GM12878 (cell line): ENCODE measurements around the gene NHS. TPM values are rescaled to one million over a fixed set of nuclear protein-coding genes. Genes with fewer than 3 reads are reported as not detected.

ENCODE experiments used
- ATAC-seq: fragments of 200-7000 bp; cut with Tn5 transposase; 3 replicates; pipeline ENCODE4 v1.9.1; 2020; ENCODE audit warnings: mild to moderate bottlenecking, moderate library complexity
- BruUV-seq: library from RNA; stranded (reverse); fragments of 400-500 nt; replicated peaks from 2 replicates; lab custom pipeline; 2021; lab: Mats Ljungman, UMichigan
- CTCF ChIA-PET: fragments of 300-600 bp; sonication (Branson Sonifier 250); formaldehyde crosslinking; extraction: SDS; loops from one replicate; lab custom pipeline; 2021; ENCODE audit warnings: inconsistent platforms; lab: Yijun Ruan, JAX
- POLR2A ChIA-PET: fragments of 350-600 bp; formaldehyde crosslinking; extraction: SDS; loops from one replicate; lab custom pipeline; 2021; ENCODE audit warnings: inconsistent platforms; lab: Charles Lee
- RAD21 ChIA-PET: fragments of 300-600 bp; sonication (Branson Sonifier 250); formaldehyde crosslinking; loops from one replicate; lab custom pipeline; 2023; ENCODE audit warnings: antibody characterized with exemption; ENCODE audit not compliant: unreplicated experiment; lab: Charles Lee
- SMC1A ChIA-PET: fragments of 300-600 bp; sonication (Branson Sonifier 250); formaldehyde crosslinking; loops from one replicate; lab custom pipeline; 2023; ENCODE audit not compliant: unreplicated experiment, uncharacterized antibody; lab: Charles Lee
- DNase-seq: peaks from one replicate; pipeline ENCODE4 v3.0.0-alpha.2; 2011; ENCODE audit warnings: low read depth, low spot score
- FAIRE-seq: peaks from 3 replicates; lab custom pipeline; 2011; peaks lifted over from hg19 to GRCh38; lab: Jason Lieb, UNC
- H2AFZ ChIP-seq: 2 replicates; pipeline ENCODE4 v1.6.0; 2011; ENCODE audit warnings: low read depth, low read length, control low read depth; ENCODE audit not compliant: control insufficient read depth
- H3K27ac ChIP-seq: 2 replicates; pipeline ENCODE4 v1.5.1; 2011; ENCODE audit warnings: control low read depth; ENCODE audit not compliant: control insufficient read depth, insufficient read depth
- H3K27me3 ChIP-seq, 2 experiments: replicated peaks in 1 of 2; 2 replicates each; pipeline versions ENCODE4 v1.6.0 to v1.6.1; 2011; ENCODE audit warnings: low read length in 1 of 2; ENCODE audit not compliant: control insufficient read depth in 2 of 2, insufficient read depth in 2 of 2
- H3K36me3 ChIP-seq, 2 experiments: 2 replicates each; pipeline ENCODE4 v1.5.1; 2011; ENCODE audit warnings: low read length in 1 of 2; ENCODE audit not compliant: control insufficient read depth in 2 of 2, insufficient read depth in 2 of 2
- H3K4me1 ChIP-seq: 2 replicates; pipeline ENCODE4 v1.6.1; 2011; ENCODE audit warnings: mild to moderate bottlenecking, low read length, moderate library complexity, mixed read lengths; ENCODE audit not compliant: control insufficient read depth, insufficient read depth
- H3K4me2 ChIP-seq: 2 replicates; pipeline ENCODE4 v1.6.0; 2011; ENCODE audit warnings: control low read depth; ENCODE audit not compliant: control insufficient read depth, insufficient read depth
- H3K4me3 ChIP-seq: fragments of 200-600 bp; sonication (generic); 2 replicates; pipeline ENCODE4 v1.5.1; 2016
- H3K79me2 ChIP-seq: 2 replicates; pipeline ENCODE4 v1.6.0; 2011; ENCODE audit warnings: low read length; ENCODE audit not compliant: control insufficient read depth, insufficient read depth
- H3K9ac ChIP-seq: 2 replicates; pipeline ENCODE4 v1.8.0; 2011; ENCODE audit warnings: low read length, control low read depth, mixed read lengths; ENCODE audit not compliant: control insufficient read depth, insufficient read depth
- H3K9me3 ChIP-seq: replicated peaks from 3 replicates; pipeline ENCODE4 v1.5.1; 2011; ENCODE audit warnings: mild to moderate bottlenecking, low read length; ENCODE audit not compliant: control insufficient read depth, insufficient read depth
- H4K20me1 ChIP-seq: 2 replicates; pipeline ENCODE4 v1.6.0; 2011; ENCODE audit not compliant: control insufficient read depth, insufficient read depth
- EED ChIP-seq: sonication (generic); IDR thresholded peaks from 2 replicates; pipeline ENCODE4 v1.6.1; 2016; ENCODE audit warnings: antibody characterized with exemption, low read depth
- ESRRA ChIP-seq: IDR thresholded peaks from 2 replicates; pipeline ENCODE4 v1.6.1; 2012; ENCODE audit warnings: mild to moderate bottlenecking, low read length, improper control_type of control experiment
- NFIC ChIP-seq: IDR thresholded peaks from 2 replicates; pipeline ENCODE4 v1.6.1; 2012; ENCODE audit warnings: low read depth, mild to moderate bottlenecking, inconsistent platforms, low read length, moderate library complexity
- NR2C1 ChIP-seq: fragments of 450-650 bp; IDR thresholded peaks from 2 replicates; pipeline ENCODE4 v1.6.1; 2017; ENCODE audit warnings: antibody characterized with exemption, mild to moderate bottlenecking, moderate library complexity
- PAX8 ChIP-seq: fragments of 450-650 bp; IDR thresholded peaks from 2 replicates; pipeline ENCODE4 v1.6.1; 2017; ENCODE audit warnings: mild to moderate bottlenecking, moderate library complexity
- RB1 ChIP-seq: fragments of 450-650 bp; formaldehyde crosslinking; IDR thresholded peaks from 2 replicates; pipeline ENCODE4 v1.6.1; 2017; ENCODE audit warnings: mild to moderate bottlenecking, borderline replicate concordance
- TCF12 ChIP-seq: IDR thresholded peaks from 2 replicates; pipeline ENCODE4 v1.6.1; 2011; ENCODE audit warnings: low read depth, mild to moderate bottlenecking, low read length
- ZNF274 ChIP-seq: IDR thresholded peaks from one replicate; pipeline ENCODE4 v1.8.0; 2011; ENCODE audit not compliant: insufficient read length, insufficient read depth
- ZSCAN29 ChIP-seq: fragments of 450-650 bp; IDR thresholded peaks from 2 replicates; pipeline ENCODE4 v1.6.1; 2017; ENCODE audit warnings: mild to moderate bottlenecking, moderate library complexity
- WGBS: methylation state at CpG from one replicate; pipeline ENCODE4 v1.1.6; 2016; ENCODE audit warnings: low lambda C conversion rate; ENCODE audit not compliant: insufficient replicate concordance, insufficient coverage; ENCODE audit errors: missing lambda C conversion rate; 5-methylcytosine and 5-hydroxymethylcytosine counted together
- in situ Hi-C: fragments of 300-500 bp; cut with MboI; formaldehyde crosslinking; loops from 9 replicates; pipeline ENCODE4 v1.14.3; 2018; ENCODE audit warnings: mixed read lengths
- intact Hi-C: fragments of 100-400 bp; cut with micrococcal nuclease; formaldehyde crosslinking; loops from one replicate; pipeline ENCODE4 v1.14.2; 2022; ENCODE audit not compliant: unreplicated experiment
- polyA plus RNA-seq, 11 experiments: library from polyadenylated mRNA; depleted of rRNA in 4 of 11; unstranded in 6 of 11; stranded (reverse) in 5 of 11; fragments of >200 nt; fragmentation: Nextera tagmentation in 4 of 11; fragmentation: Illumina TruSeq in 1 of 11; extraction: Ambion mirVana in 4 of 11; extraction: Trizol in 1 of 11; gene quantifications; 1 replicate in 1 of 11; 2 replicates in 10 of 11; pipeline versions ENCODE4 v1.2.1 to v1.2.3, GENCODE V29; 2011 to 2016; ENCODE audit warnings: inconsistent platforms in 2 of 11, missing spikeins in 2 of 11, low read depth in 1 of 11
- total RNA-seq, 4 experiments: library from RNA; depleted of rRNA in 3 of 4; stranded (reverse); fragments of >200 nt in 3 of 4; fragmentation: Illumina TruSeq in 1 of 4; extraction: Trizol in 1 of 4; gene quantifications; 2 replicates each; pipeline versions ENCODE4 v1.2.1 to v1.2.3, GENCODE V29; 2013 to 2021
- TF ChIP-seq, protein P1 (sequence below): fragments of 150-350 bp; IDR thresholded peaks from 2 replicates; pipeline ENCODE4 v1.6.1; 2014; ENCODE audit warnings: mild to moderate bottlenecking, low read depth, low read length
- TF ChIP-seq, protein P2 (sequence below): IDR thresholded peaks from 2 replicates; pipeline ENCODE4 v1.6.1; 2011; ENCODE audit warnings: borderline replicate concordance, low read depth, mild to moderate bottlenecking, moderate library complexity, low read length; ENCODE audit not compliant: insufficient read depth, poor library complexity, severe bottlenecking
- TF ChIP-seq, protein P3 (sequence below): fragments of 450-650 bp; IDR thresholded peaks from 2 replicates; pipeline ENCODE4 v1.6.1; 2017; ENCODE audit warnings: mild to moderate bottlenecking, moderate library complexity

NHS gene
- total and polyA plus RNA-seq, 10 of the 15 experiments (the other 5 are each of a cell fraction or from before 2014, with no cell fraction given) = under 0.01 to 0.07 (median 0.03) TPM; not detected in 7

DNA sequence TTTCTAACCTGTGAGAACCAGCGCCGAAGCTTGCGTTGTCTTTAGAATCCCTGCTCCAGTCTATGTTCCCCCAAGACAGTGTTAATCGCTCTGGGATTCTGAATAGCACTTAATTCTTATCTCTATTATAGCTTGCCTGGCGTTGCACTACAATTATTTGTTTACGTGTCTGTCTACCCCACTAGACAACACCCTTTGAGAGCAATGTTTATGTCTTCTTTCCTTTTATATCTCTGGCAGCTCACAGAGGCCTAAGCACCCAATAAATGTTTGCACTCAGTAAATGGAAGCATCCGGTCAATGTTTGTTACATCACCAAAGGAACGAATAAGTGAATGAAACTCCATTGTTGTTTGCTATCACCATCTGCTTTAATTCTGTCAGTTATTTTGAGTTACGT is 4.8 kb upstream of the NHS start:
- no peak for TF ChIP-seq TCF12
- 56% methylated on average over 9 of the region's 9 CpGs for WGBS
- Histone ChIP-seq H3K9me3 (no peaks in the 10 kb centered on the region), H3K4me3 (no peak overlapping the region), H3K4me1 (no peaks in the 10 kb centered on the region), H3K4me2 (no peak overlapping the region), H4K20me1 (no peaks in the 10 kb centered on the region), H3K79me2 (no peaks in the 10 kb centered on the region), H3K36me3 (no peaks in the 10 kb centered on the region), H3K9ac (no peak overlapping the region), H3K27me3 (no peaks in the 10 kb centered on the region; a peak in 1 of 4 replicates), H2AFZ (no peak overlapping the region), H3K27ac (no peak overlapping the region)
- no peak for FAIRE-seq
- ChIA-PET CTCF (no interaction called here), POLR2A (no interaction called here), RAD21 (no interaction called here), SMC1A (interaction anchor here (0.6 kb wide), 1 partner anchor 1122 kb away, joined by 3 read pairs; no protein-coding TSS in a partner anchor)
- in situ Hi-C loops (no loop called here), intact Hi-C loops (no loop called here)
- no TSS peak for BruUV-seq
- DNase-seq = no peak
- ATAC-seq = no peak

DNA sequence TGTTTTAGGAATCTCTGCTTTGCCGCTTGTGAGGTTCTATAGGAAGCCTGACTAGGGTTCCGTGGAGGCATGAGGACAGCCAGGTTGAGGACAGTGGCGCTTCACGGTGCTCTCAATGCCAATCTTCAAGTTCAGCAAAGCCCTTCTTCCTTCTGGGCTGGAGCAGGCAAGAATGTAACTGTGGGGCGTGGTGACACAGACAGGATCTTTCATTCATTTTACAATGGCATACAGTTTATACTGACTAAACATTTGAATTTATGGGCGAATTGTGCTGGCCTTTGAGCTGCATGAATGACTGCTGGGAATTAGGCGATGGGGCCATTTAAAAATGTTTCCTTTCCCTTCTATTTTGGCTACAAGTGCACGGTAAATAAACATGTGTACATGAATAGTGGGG is 2.9 kb upstream of the NHS start:
- Histone ChIP-seq H3K27ac (no peak overlapping the region), H3K27me3 (no peaks in the 10 kb centered on the region; a peak in 1 of 4 replicates), H3K9ac (no peak overlapping the region), H3K79me2 (no peaks in the 10 kb centered on the region), H3K4me3 (no peak overlapping the region), H3K36me3 (no peaks in the 10 kb centered on the region), H4K20me1 (no peaks in the 10 kb centered on the region), H3K4me1 (no peaks in the 10 kb centered on the region), H3K4me2 (no peak overlapping the region), H3K9me3 (no peaks in the 10 kb centered on the region; the same call in 2 of the 3 replicates), H2AFZ (no peak overlapping the region)
- DNase-seq (no peak), ATAC-seq (no peak), FAIRE-seq (no peak)
- in situ Hi-C loops = no loop called here
- ChIA-PET CTCF (no interaction called here), SMC1A (no interaction called here), POLR2A (no interaction called here), RAD21 (no interaction called here)
- intact Hi-C loops = no loop called here
- 21% methylated on average over 8 of the region's 8 CpGs for WGBS
- no TSS peak for BruUV-seq
- TF ChIP-seq PAX8 (no peak), RB1 (no peak), ZNF274 (no peak), NR2C1 (no peak), EED (no peak), ESRRA (no peak), NFIC (no peak), ZSCAN29 (no peak)
- TF ChIP-seq, protein P1, sequence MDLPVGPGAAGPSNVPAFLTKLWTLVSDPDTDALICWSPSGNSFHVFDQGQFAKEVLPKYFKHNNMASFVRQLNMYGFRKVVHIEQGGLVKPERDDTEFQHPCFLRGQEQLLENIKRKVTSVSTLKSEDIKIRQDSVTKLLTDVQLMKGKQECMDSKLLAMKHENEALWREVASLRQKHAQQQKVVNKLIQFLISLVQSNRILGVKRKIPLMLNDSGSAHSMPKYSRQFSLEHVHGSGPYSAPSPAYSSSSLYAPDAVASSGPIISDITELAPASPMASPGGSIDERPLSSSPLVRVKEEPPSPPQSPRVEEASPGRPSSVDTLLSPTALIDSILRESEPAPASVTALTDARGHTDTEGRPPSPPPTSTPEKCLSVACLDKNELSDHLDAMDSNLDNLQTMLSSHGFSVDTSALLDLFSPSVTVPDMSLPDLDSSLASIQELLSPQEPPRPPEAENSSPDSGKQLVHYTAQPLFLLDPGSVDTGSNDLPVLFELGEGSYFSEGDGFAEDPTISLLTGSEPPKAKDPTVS = no peak
- TF ChIP-seq, protein P2, sequence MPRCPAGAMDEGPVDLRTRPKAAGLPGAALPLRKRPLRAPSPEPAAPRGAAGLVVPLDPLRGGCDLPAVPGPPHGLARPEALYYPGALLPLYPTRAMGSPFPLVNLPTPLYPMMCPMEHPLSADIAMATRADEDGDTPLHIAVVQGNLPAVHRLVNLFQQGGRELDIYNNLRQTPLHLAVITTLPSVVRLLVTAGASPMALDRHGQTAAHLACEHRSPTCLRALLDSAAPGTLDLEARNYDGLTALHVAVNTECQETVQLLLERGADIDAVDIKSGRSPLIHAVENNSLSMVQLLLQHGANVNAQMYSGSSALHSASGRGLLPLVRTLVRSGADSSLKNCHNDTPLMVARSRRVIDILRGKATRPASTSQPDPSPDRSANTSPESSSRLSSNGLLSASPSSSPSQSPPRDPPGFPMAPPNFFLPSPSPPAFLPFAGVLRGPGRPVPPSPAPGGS = no peak
- TF ChIP-seq, protein P3, sequence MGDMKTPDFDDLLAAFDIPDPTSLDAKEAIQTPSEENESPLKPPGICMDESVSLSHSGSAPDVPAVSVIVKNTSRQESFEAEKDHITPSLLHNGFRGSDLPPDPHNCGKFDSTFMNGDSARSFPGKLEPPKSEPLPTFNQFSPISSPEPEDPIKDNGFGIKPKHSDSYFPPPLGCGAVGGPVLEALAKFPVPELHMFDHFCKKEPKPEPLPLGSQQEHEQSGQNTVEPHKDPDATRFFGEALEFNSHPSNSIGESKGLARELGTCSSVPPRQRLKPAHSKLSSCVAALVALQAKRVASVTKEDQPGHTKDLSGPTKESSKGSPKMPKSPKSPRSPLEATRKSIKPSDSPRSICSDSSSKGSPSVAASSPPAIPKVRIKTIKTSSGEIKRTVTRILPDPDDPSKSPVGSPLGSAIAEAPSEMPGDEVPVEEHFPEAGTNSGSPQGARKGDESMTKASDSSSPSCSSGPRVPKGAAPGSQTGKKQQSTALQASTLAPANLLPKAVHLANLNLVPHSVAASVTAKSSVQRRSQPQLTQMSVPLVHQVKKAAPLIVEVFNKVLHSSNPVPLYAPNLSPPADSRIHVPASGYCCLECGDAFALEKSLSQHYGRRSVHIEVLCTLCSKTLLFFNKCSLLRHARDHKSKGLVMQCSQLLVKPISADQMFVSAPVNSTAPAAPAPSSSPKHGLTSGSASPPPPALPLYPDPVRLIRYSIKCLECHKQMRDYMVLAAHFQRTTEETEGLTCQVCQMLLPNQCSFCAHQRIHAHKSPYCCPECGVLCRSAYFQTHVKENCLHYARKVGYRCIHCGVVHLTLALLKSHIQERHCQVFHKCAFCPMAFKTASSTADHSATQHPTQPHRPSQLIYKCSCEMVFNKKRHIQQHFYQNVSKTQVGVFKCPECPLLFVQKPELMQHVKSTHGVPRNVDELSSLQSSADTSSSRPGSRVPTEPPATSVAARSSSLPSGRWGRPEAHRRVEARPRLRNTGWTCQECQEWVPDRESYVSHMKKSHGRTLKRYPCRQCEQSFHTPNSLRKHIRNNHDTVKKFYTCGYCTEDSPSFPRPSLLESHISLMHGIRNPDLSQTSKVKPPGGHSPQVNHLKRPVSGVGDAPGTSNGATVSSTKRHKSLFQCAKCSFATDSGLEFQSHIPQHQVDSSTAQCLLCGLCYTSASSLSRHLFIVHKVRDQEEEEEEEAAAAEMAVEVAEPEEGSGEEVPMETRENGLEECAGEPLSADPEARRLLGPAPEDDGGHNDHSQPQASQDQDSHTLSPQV = no peak
